ENCODE data around the gene SEMA6B.

Gene SEMA6B

GRCh38 chr19:4493929-4494690 is 65.4 kb downstream of the SEMA6B start:
- H2AFZ ChIP-seq (ENCODE audit: low read depth, low read length) = no peak overlapping the region
- H3K79me2 ChIP-seq (ENCODE audit: low read length) = no peaks in the 10 kb centered on the region
- H4K20me1 ChIP-seq (ENCODE audit: insufficient read depth, low read length) = no peaks in the 10 kb centered on the region
- no peak overlapping the region for H3K4me2 ChIP-seq (ENCODE audit: low read length)
- H3K36me3 ChIP-seq (replicated peaks; ENCODE audit: low read depth, low read length) = peaks cover 55% of the 10 kb centered on the region
- H3K27me3 ChIP-seq (ENCODE audit: low read depth, low read length) = no peaks in the 10 kb centered on the region
- no peak overlapping the region for H3K4me3 ChIP-seq (ENCODE audit: low read length)
- no peak overlapping the region for H3K27ac ChIP-seq (ENCODE audit: low read length)
- no peak overlapping the region for H3K9ac ChIP-seq (ENCODE audit: low read length)
- TF ChIP-seq EZH2phosphoT487 (IDR thresholded peaks at IDR 0.05; ENCODE audit: low read depth) = no peak
- no peak for TF ChIP-seq CTCF (IDR thresholded peaks at IDR 0.05; ENCODE audit: low read depth, low read length)
- H3K9me3 ChIP-seq (ENCODE audit: insufficient read depth, low read length) = no peaks in the 10 kb centered on the region
- H3K4me1 ChIP-seq (ENCODE audit: low read length) = no peaks in the 10 kb centered on the region

- Histone ChIP-seq H3K4me3 (ENCODE audit: low read length) (no peak overlapping the region), H3K27ac (ENCODE audit: low read length) (no peak overlapping the region), H3K79me2 (ENCODE audit: low read length) (no peaks in the 10 kb centered on the region), H3K9ac (ENCODE audit: low read length) (no peak overlapping the region), H3K4me2 (ENCODE audit: low read length) (no peak overlapping the region), H3K4me1 (ENCODE audit: low read length) (no peaks in the 10 kb centered on the region), H3K27me3 (ENCODE audit: low read depth, low read length) (no peaks in the 10 kb centered on the region), H4K20me1 (ENCODE audit: insufficient read depth, low read length) (no peaks in the 10 kb centered on the region), H3K36me3 (replicated peaks; ENCODE audit: low read depth, low read length) (peaks cover 49% of the 10 kb centered on the region), H3K9me3 (ENCODE audit: insufficient read depth, low read length) (no peaks in the 10 kb centered on the region), H2AFZ (ENCODE audit: low read depth, low read length) (no peak overlapping the region)
- TF ChIP-seq CTCF (IDR thresholded peaks at IDR 0.05; ENCODE audit: low read depth, low read length) = no peak
- no peak for TF ChIP-seq EZH2phosphoT487 (IDR thresholded peaks at IDR 0.05; ENCODE audit: low read depth)
Measured at GRCh38 chr19:4493104-4493928, 66.2 kb downstream of the SEMA6B start.
